Mesothelial cell of epicardium (in vitro differentiated cells): Measurements from ENCODE around the gene MATK. TPM values are rescaled to one million over a fixed set of nuclear protein-coding genes. Genes with fewer than 3 reads are reported as not detected.

Experiments used
- DNase-seq, 2 experiments: peaks; one replicate each; pipeline ENCODE4 v3.0.0; 2021; ENCODE audit warnings: low spot score in 2 of 2; ENCODE audit not compliant: unreplicated experiment in 2 of 2
- H3K27ac Mint-ChIP-seq: 2 replicates; pipeline ENCODE4 v1.8.0; 2021; ENCODE audit warnings: mixed read lengths
- H3K27me3 Mint-ChIP-seq: 2 replicates; pipeline ENCODE4 v1.8.0; 2021; ENCODE audit warnings: low read depth, mixed read lengths
- H3K36me3 Mint-ChIP-seq: 2 replicates; pipeline ENCODE4 v1.8.0; 2021; ENCODE audit warnings: mixed read lengths
- H3K4me1 Mint-ChIP-seq: 2 replicates; pipeline ENCODE4 v1.8.0; 2021; ENCODE audit warnings: mixed read lengths
- H3K4me3 Mint-ChIP-seq: 2 replicates; pipeline ENCODE4 v1.8.0; 2021; ENCODE audit warnings: mild to moderate bottlenecking, moderate library complexity, mixed read lengths
- H3K9me3 Mint-ChIP-seq: 2 replicates; pipeline ENCODE4 v1.8.0; 2021; ENCODE audit warnings: mixed read lengths
- total RNA-seq: library from RNA; stranded (reverse); gene quantifications from 3 replicates; pipeline ENCODE4 v1.2.1, GENCODE V29; 2021
- TF ChIP-seq, protein P1 (sequence below): fragments of 200-600 bp; sonication (generic); IDR thresholded peaks from one replicate; pipeline ENCODE4 v1.5.0; 2021; ENCODE audit warnings: antibody characterized with exemption; ENCODE audit not compliant: unreplicated experiment

The MATK gene
- total RNA-seq, 1 donor from 2014 or later: 3.7 TPM

DNA sequence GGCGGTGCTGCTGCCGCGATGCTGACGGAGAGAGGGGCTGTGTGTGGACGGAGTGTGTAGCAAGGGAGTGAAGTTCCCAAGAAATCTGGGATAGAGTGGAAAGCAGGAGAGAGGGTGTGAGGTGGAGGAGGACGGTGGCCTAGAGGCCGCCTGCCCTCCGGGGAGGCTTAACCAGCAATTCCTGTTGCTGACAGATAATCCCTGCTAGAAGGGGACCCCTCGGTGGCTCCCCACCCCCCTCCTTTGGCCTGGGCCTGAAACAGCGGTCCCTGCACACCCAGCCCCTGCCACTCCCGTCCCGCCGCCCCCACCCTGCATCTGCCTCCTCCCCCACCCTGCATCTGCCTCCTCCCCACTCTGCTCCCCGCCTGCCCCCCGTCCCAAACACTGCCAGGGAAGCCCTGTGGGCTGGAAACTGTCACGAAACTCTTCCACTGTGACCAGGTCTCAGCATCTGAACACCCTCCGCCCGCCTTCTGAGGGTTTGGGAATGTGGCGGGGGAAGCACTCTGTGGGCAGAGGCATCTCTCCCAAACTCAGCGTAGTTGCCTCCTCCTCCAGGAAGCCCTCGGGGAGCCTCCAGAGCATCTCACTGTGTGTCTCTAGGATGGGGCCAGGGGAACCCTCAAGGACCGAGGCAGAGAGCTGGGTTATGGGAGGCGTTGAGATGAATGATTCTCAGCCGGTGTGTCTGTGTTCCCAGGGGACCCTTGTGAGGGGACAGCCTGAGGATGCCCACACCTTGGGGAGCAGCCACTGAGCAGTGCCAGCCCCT, 17.1 kb upstream of the MATK start:
- no peak overlapping the region for H3K27ac Mint-ChIP-seq
- no peaks in the 10 kb centered on the region for H3K9me3 Mint-ChIP-seq
- H3K36me3 Mint-ChIP-seq: no peaks in the 10 kb centered on the region

DNA sequence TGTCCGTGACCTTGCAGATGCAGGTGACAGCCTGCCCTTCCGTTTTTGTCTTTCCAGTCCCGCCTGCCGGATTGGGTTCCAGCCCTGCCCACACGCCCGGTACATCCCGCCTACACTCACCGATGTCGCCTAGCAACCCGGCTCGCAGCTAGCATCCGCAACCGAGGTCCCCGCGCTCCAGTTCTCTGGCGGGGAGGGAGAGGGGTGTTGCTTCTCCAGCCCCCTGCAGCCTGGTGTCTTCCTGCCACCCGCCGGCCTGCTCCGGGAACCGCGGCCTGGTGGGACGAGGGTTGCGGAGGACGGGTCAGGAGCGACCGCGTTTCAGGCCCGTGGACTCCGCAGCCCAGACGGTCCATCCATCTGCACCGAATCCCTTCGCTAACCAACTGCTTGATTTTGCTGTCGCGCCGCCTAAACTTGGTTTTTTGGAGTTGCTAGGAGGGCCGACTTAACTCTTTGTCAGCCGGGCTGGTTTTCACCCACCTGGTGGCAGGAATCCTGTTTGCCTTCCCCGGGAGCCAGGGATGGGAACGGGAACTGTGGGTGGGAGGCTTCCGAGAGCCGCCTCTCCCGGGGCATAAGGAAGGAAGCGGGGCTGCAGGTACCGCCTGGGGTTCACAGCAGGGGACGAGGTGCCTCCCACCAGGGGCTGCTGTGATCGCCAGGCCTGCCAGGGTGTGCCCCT, 15.4 kb upstream of the MATK start:
- TF ChIP-seq, protein P1, sequence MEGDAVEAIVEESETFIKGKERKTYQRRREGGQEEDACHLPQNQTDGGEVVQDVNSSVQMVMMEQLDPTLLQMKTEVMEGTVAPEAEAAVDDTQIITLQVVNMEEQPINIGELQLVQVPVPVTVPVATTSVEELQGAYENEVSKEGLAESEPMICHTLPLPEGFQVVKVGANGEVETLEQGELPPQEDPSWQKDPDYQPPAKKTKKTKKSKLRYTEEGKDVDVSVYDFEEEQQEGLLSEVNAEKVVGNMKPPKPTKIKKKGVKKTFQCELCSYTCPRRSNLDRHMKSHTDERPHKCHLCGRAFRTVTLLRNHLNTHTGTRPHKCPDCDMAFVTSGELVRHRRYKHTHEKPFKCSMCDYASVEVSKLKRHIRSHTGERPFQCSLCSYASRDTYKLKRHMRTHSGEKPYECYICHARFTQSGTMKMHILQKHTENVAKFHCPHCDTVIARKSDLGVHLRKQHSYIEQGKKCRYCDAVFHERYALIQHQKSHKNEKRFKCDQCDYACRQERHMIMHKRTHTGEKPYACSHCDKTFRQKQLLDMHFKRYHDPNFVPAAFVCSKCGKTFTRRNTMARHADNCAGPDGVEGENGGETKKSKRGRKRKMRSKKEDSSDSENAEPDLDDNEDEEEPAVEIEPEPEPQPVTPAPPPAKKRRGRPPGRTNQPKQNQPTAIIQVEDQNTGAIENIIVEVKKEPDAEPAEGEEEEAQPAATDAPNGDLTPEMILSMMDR: peak; percentile 32
- H3K4me3 Mint-ChIP-seq: no peak overlapping the region
- no peaks in the 10 kb centered on the region for H3K36me3 Mint-ChIP-seq
- H3K4me1 Mint-ChIP-seq: peaks cover 1% of the 10 kb centered on the region
- H3K9me3 Mint-ChIP-seq: peaks cover 5% of the 10 kb centered on the region
- no peak overlapping the region for H3K27ac Mint-ChIP-seq
- DNase-seq: no peak
- H3K27me3 Mint-ChIP-seq: peaks cover 57% of the 10 kb centered on the region

More for the DNA sequence above, 17.1 kb upstream of the MATK start:
- Mint-ChIP-seq H3K4me1 (peaks cover 1% of the 10 kb centered on the region), H3K27me3 (peaks cover 52% of the 10 kb centered on the region), H3K4me3 (no peak overlapping the region)
- no peak for DNase-seq
- TF ChIP-seq, protein P1: no peak

DNA sequence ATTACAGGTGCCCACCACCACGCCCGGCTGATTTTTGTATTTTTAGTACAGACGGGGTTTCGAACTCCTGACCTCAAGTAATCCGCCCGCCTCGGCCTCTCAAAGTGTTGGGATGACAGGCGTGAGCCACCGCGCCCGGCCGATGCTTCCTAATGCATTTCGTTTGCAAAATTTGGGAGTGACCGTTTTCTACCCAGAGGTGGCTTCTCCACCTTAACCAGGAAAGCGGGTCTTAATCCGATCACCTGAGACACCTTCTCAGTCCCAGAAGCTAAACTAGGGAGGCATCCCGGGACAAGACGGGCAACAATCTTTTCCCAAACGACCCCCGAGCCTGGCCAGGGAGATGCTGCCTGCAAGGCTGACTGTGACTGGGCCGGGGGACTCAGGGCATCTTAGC, 14.8 kb upstream of the MATK start:
- TF ChIP-seq, protein P1: no peak
- no peak for DNase-seq
- H3K27ac Mint-ChIP-seq: no peak overlapping the region
- peaks cover 57% of the 10 kb centered on the region for H3K27me3 Mint-ChIP-seq
- H3K36me3 Mint-ChIP-seq: no peaks in the 10 kb centered on the region
- H3K4me3 Mint-ChIP-seq: no peak overlapping the region
- peaks cover 1% of the 10 kb centered on the region for H3K4me1 Mint-ChIP-seq
- H3K9me3 Mint-ChIP-seq: peaks cover 7% of the 10 kb centered on the region

DNA sequence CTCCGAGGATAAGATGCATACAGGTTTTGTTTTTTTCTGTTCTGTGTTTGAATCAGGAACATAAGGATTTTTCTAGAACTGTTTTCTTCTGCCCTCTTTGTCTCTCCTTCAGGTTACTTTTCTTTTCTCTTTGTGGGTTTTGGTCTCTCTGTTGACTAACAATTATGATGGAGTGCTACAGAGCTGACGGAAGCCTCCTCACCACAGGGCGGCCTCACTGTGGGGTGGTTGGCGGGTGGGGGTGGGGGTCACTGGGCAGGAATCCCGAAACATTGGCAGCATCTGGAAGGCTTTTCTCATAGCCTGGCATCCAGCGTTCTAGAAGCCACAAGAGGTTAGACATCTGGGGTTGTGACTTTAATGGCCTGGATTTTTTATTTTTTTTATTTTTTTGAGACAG, 12.0 kb upstream of the MATK start:
- Mint-ChIP-seq H3K4me3 (no peak overlapping the region), H3K4me1 (peaks cover 1% of the 10 kb centered on the region)
- DNase-seq: no peak

DNA sequence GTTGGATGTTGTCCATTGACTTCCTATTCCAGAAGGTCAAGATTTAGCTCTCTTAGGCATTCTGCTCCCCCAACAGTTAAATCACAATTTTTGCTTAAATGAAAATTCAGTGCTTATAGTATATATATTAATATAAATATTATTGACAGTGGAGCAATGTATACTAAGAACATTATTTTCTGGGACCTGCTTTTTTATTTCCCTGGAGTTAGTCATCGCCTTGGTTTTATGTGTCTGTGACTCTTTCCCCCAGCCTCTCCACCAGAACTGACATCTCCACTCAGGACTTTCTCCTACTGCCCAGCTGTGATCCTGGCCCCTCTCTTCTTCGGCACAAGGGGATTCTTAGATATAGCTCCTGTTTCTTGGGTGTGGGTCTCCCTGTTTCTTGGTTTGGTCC, 10.2 kb upstream of the MATK start:
- H3K4me3 Mint-ChIP-seq: no peak overlapping the region
- peaks cover 39% of the 10 kb centered on the region for H3K27me3 Mint-ChIP-seq
- H3K36me3 Mint-ChIP-seq: no peaks in the 10 kb centered on the region
- TF ChIP-seq, protein P1: no peak
- no peak for DNase-seq
- no peak overlapping the region for H3K27ac Mint-ChIP-seq
- peaks cover 11% of the 10 kb centered on the region for H3K9me3 Mint-ChIP-seq
- H3K4me1 Mint-ChIP-seq: no peaks in the 10 kb centered on the region

More for the DNA sequence above, 12.0 kb upstream of the MATK start:
- H3K27me3 Mint-ChIP-seq: peaks cover 51% of the 10 kb centered on the region
- TF ChIP-seq, protein P1: no peak
- H3K27ac Mint-ChIP-seq: no peak overlapping the region
- no peaks in the 10 kb centered on the region for H3K36me3 Mint-ChIP-seq
- H3K9me3 Mint-ChIP-seq: peaks cover 11% of the 10 kb centered on the region
